IMR-90 (cell line): Measurements from ENCODE around the gene CSNK2A2. TPM values are rescaled to one million over a fixed set of nuclear protein-coding genes. Genes with fewer than 3 reads are reported as not detected.

Source experiments
- ATAC-seq: fragments of 200-7000 bp; cut with Tn5 transposase; 2 replicates; pipeline ENCODE4 v1.9.1; 2020; ENCODE audit warnings: low read depth, mild to moderate bottlenecking, moderate library complexity
- BruUV-seq: library from RNA; stranded (reverse); fragments of 400-500 nt; replicated peaks from 2 replicates; lab custom pipeline; 2021; lab: Mats Ljungman, UMichigan
- CTCF ChIA-PET: fragments of 300-600 bp; formaldehyde crosslinking; extraction: SDS; loops from one replicate; lab custom pipeline; 2021; ENCODE audit warnings: antibody characterized with exemption; lab: Yijun Ruan, JAX
- POLR2A ChIA-PET: fragments of 300-600 bp; sonication (Branson Sonifier 250); formaldehyde crosslinking; loops from one replicate; lab custom pipeline; 2022; ENCODE audit warnings: antibody characterized with exemption; ENCODE audit not compliant: unreplicated experiment; lab: Charles Lee
- DNase-seq: peaks from one replicate; pipeline ENCODE4 v3.0.0; 2013
- H2AFZ ChIP-seq: replicated peaks from 2 replicates; pipeline ENCODE3; 2013; ENCODE audit warnings: low read length, mild to moderate bottlenecking; ENCODE audit not compliant: poor library complexity
- H2AK5ac ChIP-seq: 2 replicates; pipeline ENCODE4 v1.6.1; 2013; ENCODE audit warnings: low read depth, low read length, inconsistent platforms
- H2AK9ac ChIP-seq: replicated peaks from 2 replicates; pipeline ENCODE3; 2013; ENCODE audit warnings: mild to moderate bottlenecking, low read depth, low read length, moderate library complexity; ENCODE audit not compliant: poor library complexity
- H2BK120ac ChIP-seq: 2 replicates; pipeline ENCODE4 v1.6.1; 2013; ENCODE audit warnings: low read depth, low read length, inconsistent platforms
- H2BK15ac ChIP-seq: 3 replicates; pipeline ENCODE4 v1.6.1; 2013; ENCODE audit warnings: low read depth, low read length, inconsistent platforms
- H2BK20ac ChIP-seq: 2 replicates; pipeline ENCODE4 v1.6.1; 2013; ENCODE audit warnings: low read depth, mild to moderate bottlenecking, inconsistent platforms, low read length, moderate library complexity
- H2BK5ac ChIP-seq: 2 replicates; pipeline ENCODE4 v1.6.1; 2013; ENCODE audit warnings: mild to moderate bottlenecking, low read depth, low read length, inconsistent platforms; ENCODE audit not compliant: poor library complexity, severe bottlenecking
- H3K14ac ChIP-seq: replicated peaks from 2 replicates; pipeline ENCODE4 v1.6.1; 2013; ENCODE audit warnings: low read depth, low read length, inconsistent platforms
- H3K18ac ChIP-seq: 2 replicates; pipeline ENCODE4 v1.6.1; 2013; ENCODE audit warnings: low read depth, low read length, control low read depth
- H3K23ac ChIP-seq: 2 replicates; pipeline ENCODE4 v1.6.1; 2013; ENCODE audit warnings: low read depth, low read length, inconsistent platforms
- H3K27ac ChIP-seq: 2 replicates; pipeline ENCODE4 v1.5.1; 2013; ENCODE audit warnings: mild to moderate bottlenecking, control low read depth, low read length; ENCODE audit not compliant: insufficient read depth
- H3K27me3 ChIP-seq: 2 replicates; pipeline ENCODE4 v1.6.1; 2013; ENCODE audit warnings: low read length; ENCODE audit not compliant: control insufficient read depth, insufficient read depth
- H3K36me3 ChIP-seq: 2 replicates; pipeline ENCODE4 v1.6.1; 2013; ENCODE audit warnings: low read length, mixed read lengths; ENCODE audit not compliant: control insufficient read depth, insufficient read depth
- H3K4ac ChIP-seq: 2 replicates; pipeline ENCODE4 v1.6.1; 2013; ENCODE audit warnings: low read depth, low read length, inconsistent platforms
- H3K4me1 ChIP-seq: 2 replicates; pipeline ENCODE4 v1.6.1; 2013; ENCODE audit warnings: low read length, mixed read lengths; ENCODE audit not compliant: control insufficient read depth, insufficient read depth
- H3K4me2 ChIP-seq: 2 replicates; pipeline ENCODE4 v1.6.1; 2013; ENCODE audit warnings: low read depth, mild to moderate bottlenecking, control low read depth, low read length, moderate library complexity
- H3K4me3 ChIP-seq: 2 replicates; pipeline ENCODE4 v1.5.1; 2013; ENCODE audit warnings: low read depth, mild to moderate bottlenecking, control low read depth, low read length, moderate library complexity; ENCODE audit not compliant: insufficient read depth
- H3K56ac ChIP-seq: 2 replicates; pipeline ENCODE4 v1.6.1; 2013; ENCODE audit warnings: low read length, inconsistent platforms; ENCODE audit not compliant: insufficient read depth; ENCODE audit errors: extremely low read depth
- H3K79me1 ChIP-seq, 2 experiments: 2 replicates each; pipeline ENCODE4 v1.6.1; 2013; ENCODE audit warnings: low read length in 2 of 2, inconsistent platforms in 1 of 2, low read depth in 1 of 2
- H3K9ac ChIP-seq: 2 replicates; pipeline ENCODE4 v1.6.1; 2013; ENCODE audit warnings: low read depth, low read length, control low read depth
- H3K9me1 ChIP-seq: 2 replicates; pipeline ENCODE4 v1.6.1; 2013; ENCODE audit warnings: low read length, inconsistent platforms; ENCODE audit not compliant: insufficient read depth
- H3K9me3 ChIP-seq: 2 replicates; pipeline ENCODE4 v1.6.1; 2013; ENCODE audit warnings: low read length; ENCODE audit not compliant: control insufficient read depth, insufficient read depth
- H4K20me1 ChIP-seq: 2 replicates; pipeline ENCODE4 v1.6.1; 2013; ENCODE audit warnings: low read length, inconsistent platforms; ENCODE audit not compliant: insufficient read depth
- H4K5ac ChIP-seq: 2 replicates; pipeline ENCODE4 v1.6.1; 2013; ENCODE audit warnings: mild to moderate bottlenecking, low read depth, low read length, control low read depth
- H4K8ac ChIP-seq, 2 experiments: 2 replicates each; pipeline ENCODE4 v1.6.1; 2013; ENCODE audit warnings: low read depth in 2 of 2, low read length in 2 of 2, control low read depth in 1 of 2, inconsistent platforms in 1 of 2
- H4K91ac ChIP-seq: 2 replicates; pipeline ENCODE4 v1.6.1; 2013; ENCODE audit warnings: low read depth, low read length, inconsistent platforms; ENCODE audit not compliant: insufficient read depth
- BHLHE40 ChIP-seq: fragments of 150-350 bp; IDR thresholded peaks from 2 replicates; pipeline ENCODE4 v1.6.1; 2016; ENCODE audit warnings: mild to moderate bottlenecking, low read depth, low read length
- CEBPB ChIP-seq: IDR thresholded peaks from 2 replicates; pipeline ENCODE4 v1.6.1; 2012; ENCODE audit warnings: low read depth, low read length, improper control_type of control experiment
- CHD1 ChIP-seq: IDR thresholded peaks from 2 replicates; pipeline ENCODE4 v1.6.1; 2012; ENCODE audit warnings: low read depth, low read length, improper control_type of control experiment
- FOS ChIP-seq: fragments of 150-350 bp; IDR thresholded peaks from 2 replicates; pipeline ENCODE4 v1.6.1; 2016; ENCODE audit warnings: low read depth, low read length
- MAFK ChIP-seq: IDR thresholded peaks from 2 replicates; pipeline ENCODE4 v1.6.1; 2012; ENCODE audit warnings: low read depth, low read length, improper control_type of control experiment
- MAZ ChIP-seq: IDR thresholded peaks from 2 replicates; pipeline ENCODE4 v1.6.1; 2012; ENCODE audit warnings: low read depth, mild to moderate bottlenecking, low read length, improper control_type of control experiment, moderate library complexity, borderline replicate concordance
- MXI1 ChIP-seq: IDR thresholded peaks from 2 replicates; pipeline ENCODE4 v1.6.1; 2012; ENCODE audit warnings: low read depth, mild to moderate bottlenecking, low read length, moderate library complexity, borderline replicate concordance
- NFE2L2 ChIP-seq: fragments of 150-350 bp; IDR thresholded peaks from 2 replicates; pipeline ENCODE4 v1.6.1; 2016; ENCODE audit warnings: low read depth, mild to moderate bottlenecking, low read length
- POLR2A ChIP-seq: IDR thresholded peaks from 2 replicates; pipeline ENCODE4 v1.6.1; 2012; ENCODE audit warnings: mild to moderate bottlenecking, low read depth, low read length
- RAD21 ChIP-seq: IDR thresholded peaks from 2 replicates; pipeline ENCODE4 v1.6.1; 2012; ENCODE audit warnings: low read length, improper control_type of control experiment
- RCOR1 ChIP-seq: IDR thresholded peaks from 2 replicates; pipeline ENCODE4 v1.6.1; 2012; ENCODE audit warnings: mild to moderate bottlenecking, low read length, improper control_type of control experiment; ENCODE audit not compliant: insufficient replicate concordance
- RFX5 ChIP-seq: IDR thresholded peaks from 2 replicates; pipeline ENCODE4 v1.8.0; 2012; ENCODE audit warnings: low read depth, mild to moderate bottlenecking, low read length, moderate library complexity
- SMC3 ChIP-seq: fragments of 150-350 bp; IDR thresholded peaks from 2 replicates; pipeline ENCODE4 v1.6.1; 2016; ENCODE audit warnings: low read depth, mild to moderate bottlenecking, antibody characterized with exemption, low read length, moderate library complexity
- WGBS, 2 experiments: methylation state at CpG; one replicate each; pipeline versions ENCODE4 v1.1.5 to v1.1.7; 2013; ENCODE audit warnings: missing lambda C conversion rate in 2 of 2; ENCODE audit not compliant: insufficient read length in 1 of 2; ENCODE audit errors: extremely low coverage in 2 of 2; 5-methylcytosine and 5-hydroxymethylcytosine counted together
- dilution Hi-C: fragments of 300-500 bp; cut with HindIII; formaldehyde crosslinking; loops from one replicate; pipeline ENCODE4 v1.14.3; 2018; ENCODE audit warnings: low sequenced_read_pairs; ENCODE audit not compliant: unreplicated experiment
- in situ Hi-C: fragments of 300-500 bp; cut with MboI; formaldehyde crosslinking; loops from 3 replicates; pipeline ENCODE4 v1.14.3; 2019; ENCODE audit warnings: low sequenced_read_pairs, inconsistent platforms, mixed read lengths
- intact Hi-C: fragments of 100-400 bp; cut with micrococcal nuclease; formaldehyde crosslinking; loops from 2 replicates; pipeline ENCODE4 v1.10.0; 2022
- polyA plus RNA-seq, 3 experiments: library from polyadenylated mRNA; depleted of rRNA; stranded (reverse); fragments of >200 nt; gene quantifications; 2 replicates each; pipeline ENCODE4 v1.2.3, GENCODE V29; 2012; ENCODE audit warnings: low replicate concordance in 1 of 3
- total RNA-seq: library from RNA; depleted of rRNA; stranded (reverse); fragments of >200 nt; gene quantifications from 2 replicates; pipeline ENCODE4 v1.2.3, GENCODE V29; 2012
- TF ChIP-seq, protein P1 (sequence below): fragments of 150-350 bp; IDR thresholded peaks from 2 replicates; pipeline ENCODE4 v1.6.1; 2016; ENCODE audit warnings: low read depth, mild to moderate bottlenecking, low read length, moderate library complexity, borderline replicate concordance
- TF ChIP-seq, protein P2 (sequence below): fragments of 150-350 bp; IDR thresholded peaks from 2 replicates; pipeline ENCODE4 v1.6.1; 2017; ENCODE audit warnings: mild to moderate bottlenecking, antibody characterized with exemption, low read length, low read depth
- TF ChIP-seq, protein P3 (sequence below): conservative IDR thresholded peaks from 2 replicates; pipeline ENCODE4 v1.5.1; 2012; ENCODE audit warnings: mild to moderate bottlenecking, low read depth, low read length, improper control_type of control experiment

The CSNK2A2 gene
- total and polyA plus RNA-seq, 2 of the 4 experiments (the other 2 are of a cell fraction) = 15.6 to 27.5 TPM

DNA sequence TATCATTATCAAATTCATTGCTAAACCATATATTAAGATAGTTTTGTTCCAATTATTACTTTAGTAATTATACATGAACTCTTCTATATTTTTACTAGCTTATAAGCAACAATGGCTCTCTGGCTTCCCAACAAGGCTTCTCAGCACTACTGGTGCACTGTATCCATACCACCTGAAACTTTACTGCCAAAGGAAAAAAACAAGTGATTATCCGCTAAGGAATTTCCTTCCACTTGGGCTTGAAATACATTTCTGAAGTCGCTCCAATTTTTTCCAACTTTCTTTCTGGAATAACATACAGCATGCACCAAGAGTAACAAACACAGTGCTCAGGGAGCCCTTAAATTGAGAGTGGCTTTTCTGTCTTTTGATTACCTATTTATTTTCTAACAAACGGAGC lies 2.1 kb downstream of the CSNK2A2 start:
- Histone ChIP-seq H2BK20ac (no peak overlapping the region), H2AFZ (no peak overlapping the region), H2BK120ac (no peak overlapping the region), H3K27ac (no peak overlapping the region), H2BK15ac (no peak overlapping the region), H4K8ac (no peak overlapping the region), H3K9me3 (no peaks in the 10 kb centered on the region), H4K20me1 (peaks cover 8% of the 10 kb centered on the region; the same call in 1 of the 2 replicates), H3K18ac (no peak overlapping the region), H3K4ac (no peak overlapping the region), H3K4me2 (no peak overlapping the region), H3K23ac (no peak overlapping the region), H2AK9ac (no peak overlapping the region), H3K9me1 (peaks cover 6% of the 10 kb centered on the region; the same call in 1 of the 2 replicates), H3K9ac (no peak overlapping the region), H3K36me3 (peaks cover 16% of the 10 kb centered on the region), H2BK5ac (no peak overlapping the region), H2AK5ac (no peak overlapping the region), H3K27me3 (peaks cover 9% of the 10 kb centered on the region), H3K4me3 (no peak overlapping the region), H3K14ac (no peak overlapping the region), H4K91ac (no peak overlapping the region), H4K5ac (no peak overlapping the region), H3K56ac (no peak overlapping the region), H3K4me1 (peaks cover 4% of the 10 kb centered on the region), H3K79me1 (peaks cover 13 to 26% of the 10 kb centered on the region in 2 experiments)
- in situ Hi-C loops = no loop called here
- intact Hi-C loops = loop anchor here (5.0 kb wide), 2 partner anchors 292 to 1432 kb away; no protein-coding TSS in a partner anchor
- CTCF ChIA-PET = no interaction called here
- dilution Hi-C loops = no loop called here
- BruUV-seq = no TSS peak
- ATAC-seq (no peak), DNase-seq (no peak)
- TF ChIP-seq SMC3 (no peak), CHD1 (no peak), MAZ (no peak), RAD21 (no peak), NFE2L2 (no peak), RFX5 (no peak), MAFK (no peak), FOS (no peak), BHLHE40 (no peak), POLR2A (no peak), RCOR1 (no peak), CEBPB (no peak), MXI1 (no peak)
- TF ChIP-seq, protein P1, sequence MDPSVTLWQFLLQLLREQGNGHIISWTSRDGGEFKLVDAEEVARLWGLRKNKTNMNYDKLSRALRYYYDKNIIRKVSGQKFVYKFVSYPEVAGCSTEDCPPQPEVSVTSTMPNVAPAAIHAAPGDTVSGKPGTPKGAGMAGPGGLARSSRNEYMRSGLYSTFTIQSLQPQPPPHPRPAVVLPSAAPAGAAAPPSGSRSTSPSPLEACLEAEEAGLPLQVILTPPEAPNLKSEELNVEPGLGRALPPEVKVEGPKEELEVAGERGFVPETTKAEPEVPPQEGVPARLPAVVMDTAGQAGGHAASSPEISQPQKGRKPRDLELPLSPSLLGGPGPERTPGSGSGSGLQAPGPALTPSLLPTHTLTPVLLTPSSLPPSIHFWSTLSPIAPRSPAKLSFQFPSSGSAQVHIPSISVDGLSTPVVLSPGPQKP = no peak
- TF ChIP-seq, protein P2, sequence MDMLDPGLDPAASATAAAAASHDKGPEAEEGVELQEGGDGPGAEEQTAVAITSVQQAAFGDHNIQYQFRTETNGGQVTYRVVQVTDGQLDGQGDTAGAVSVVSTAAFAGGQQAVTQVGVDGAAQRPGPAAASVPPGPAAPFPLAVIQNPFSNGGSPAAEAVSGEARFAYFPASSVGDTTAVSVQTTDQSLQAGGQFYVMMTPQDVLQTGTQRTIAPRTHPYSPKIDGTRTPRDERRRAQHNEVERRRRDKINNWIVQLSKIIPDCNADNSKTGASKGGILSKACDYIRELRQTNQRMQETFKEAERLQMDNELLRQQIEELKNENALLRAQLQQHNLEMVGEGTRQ = no peak
- TF ChIP-seq, protein P3, sequence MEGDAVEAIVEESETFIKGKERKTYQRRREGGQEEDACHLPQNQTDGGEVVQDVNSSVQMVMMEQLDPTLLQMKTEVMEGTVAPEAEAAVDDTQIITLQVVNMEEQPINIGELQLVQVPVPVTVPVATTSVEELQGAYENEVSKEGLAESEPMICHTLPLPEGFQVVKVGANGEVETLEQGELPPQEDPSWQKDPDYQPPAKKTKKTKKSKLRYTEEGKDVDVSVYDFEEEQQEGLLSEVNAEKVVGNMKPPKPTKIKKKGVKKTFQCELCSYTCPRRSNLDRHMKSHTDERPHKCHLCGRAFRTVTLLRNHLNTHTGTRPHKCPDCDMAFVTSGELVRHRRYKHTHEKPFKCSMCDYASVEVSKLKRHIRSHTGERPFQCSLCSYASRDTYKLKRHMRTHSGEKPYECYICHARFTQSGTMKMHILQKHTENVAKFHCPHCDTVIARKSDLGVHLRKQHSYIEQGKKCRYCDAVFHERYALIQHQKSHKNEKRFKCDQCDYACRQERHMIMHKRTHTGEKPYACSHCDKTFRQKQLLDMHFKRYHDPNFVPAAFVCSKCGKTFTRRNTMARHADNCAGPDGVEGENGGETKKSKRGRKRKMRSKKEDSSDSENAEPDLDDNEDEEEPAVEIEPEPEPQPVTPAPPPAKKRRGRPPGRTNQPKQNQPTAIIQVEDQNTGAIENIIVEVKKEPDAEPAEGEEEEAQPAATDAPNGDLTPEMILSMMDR = no peak
- POLR2A ChIA-PET = no interaction called here
- no CpG with 5 or more reads among the region's 3 CpGs for WGBS, 2 experiments
